IMR-90 (cell line): ENCODE data around the gene SYPL2.

Experiments
- BHLHE40 ChIP-seq: fragments of 150-350 bp; IDR thresholded peaks from 2 replicates; pipeline ENCODE4 v1.6.1; 2016; ENCODE audit warnings: mild to moderate bottlenecking, low read depth, low read length
- CEBPB ChIP-seq: IDR thresholded peaks from 2 replicates; pipeline ENCODE4 v1.6.1; 2012; ENCODE audit warnings: low read depth, low read length, improper control_type of control experiment
- CTCF ChIP-seq: conservative IDR thresholded peaks from 2 replicates; pipeline ENCODE4 v1.5.1; 2012; ENCODE audit warnings: mild to moderate bottlenecking, low read depth, low read length, improper control_type of control experiment
- POLR2A ChIP-seq: IDR thresholded peaks from 2 replicates; pipeline ENCODE4 v1.6.1; 2012; ENCODE audit warnings: mild to moderate bottlenecking, low read depth, low read length
- RFX5 ChIP-seq: IDR thresholded peaks from 2 replicates; pipeline ENCODE4 v1.8.0; 2012; ENCODE audit warnings: low read depth, mild to moderate bottlenecking, low read length, moderate library complexity
- SMC3 ChIP-seq: fragments of 150-350 bp; IDR thresholded peaks from 2 replicates; pipeline ENCODE4 v1.6.1; 2016; ENCODE audit warnings: low read depth, mild to moderate bottlenecking, antibody characterized with exemption, low read length, moderate library complexity

GRCh38 chr1:109423498-109423897, 42.8 kb upstream of the SYPL2 start:
- TF ChIP-seq CTCF (no peak), SMC3 (no peak), POLR2A (no peak), BHLHE40 (no peak), RFX5 (no peak), CEBPB (no peak)
